Measurements from ENCODE around the gene MFSD2A.
"Not testable (repeated sequence)": the region's sequence is repeated elsewhere in the genome, so short reads cannot be mapped to it uniquely, and the experiment has no call there.

Gene MFSD2A

DNA sequence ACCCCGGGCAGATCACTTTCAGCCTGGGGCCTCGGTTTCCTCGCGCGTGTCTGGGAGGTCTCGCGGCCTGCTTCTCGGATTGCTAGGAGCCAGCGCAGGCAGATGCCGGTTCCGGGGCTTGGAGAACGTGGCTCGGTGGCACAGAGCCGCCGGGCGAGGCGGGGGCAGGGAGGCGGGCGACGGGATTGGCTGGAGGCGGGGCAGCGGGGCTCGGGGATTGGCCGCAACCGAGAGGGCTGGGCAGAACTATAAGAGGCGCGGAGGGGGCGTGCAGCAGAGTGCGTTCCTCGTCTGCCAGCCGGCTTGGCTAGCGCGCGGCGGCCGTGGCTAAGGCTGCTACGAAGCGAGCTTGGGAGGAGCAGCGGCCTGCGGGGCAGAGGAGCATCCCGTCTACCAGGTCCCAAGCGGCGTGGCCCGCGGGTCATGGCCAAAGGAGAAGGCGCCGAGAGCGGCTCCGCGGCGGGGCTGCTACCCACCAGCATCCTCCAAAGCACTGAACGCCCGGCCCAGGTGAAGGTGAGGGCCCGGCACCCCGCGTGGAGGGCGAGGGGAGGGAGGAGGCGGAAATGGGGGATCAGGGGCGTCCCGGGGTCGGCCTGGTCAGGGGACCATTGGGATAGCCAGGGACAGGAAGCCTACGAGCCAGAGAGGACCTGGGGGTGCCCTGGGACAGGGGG lies at the start of gene MFSD2A:
Gene MFSD2A, plus strand, starts transcription at position 276 of the 677 bp plus-strand sequence. Its CDS starts 148 bp downstream, at position 424.
- DNase-seq = peak; percentile 89

DNA sequence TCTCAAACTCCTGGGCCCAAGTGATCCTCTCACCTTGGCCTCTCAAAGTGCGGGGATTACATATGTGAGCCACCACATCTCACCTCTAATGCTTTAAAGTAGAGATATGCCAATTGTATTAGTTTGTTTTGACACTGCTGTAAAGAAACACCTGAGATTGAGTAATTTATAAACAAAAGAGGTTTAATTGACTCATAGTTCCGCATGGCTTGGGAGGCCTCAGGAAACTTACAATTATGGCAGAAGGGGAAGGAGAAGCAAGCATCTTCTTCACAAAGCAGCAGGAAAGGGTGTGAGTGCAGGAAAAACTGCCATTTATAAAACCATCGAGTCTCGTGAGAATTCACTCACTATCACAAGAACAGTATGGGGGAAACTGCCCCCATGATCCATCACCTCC lies 49.8 kb upstream of the MFSD2A start:
- no peak for DNase-seq

DNA sequence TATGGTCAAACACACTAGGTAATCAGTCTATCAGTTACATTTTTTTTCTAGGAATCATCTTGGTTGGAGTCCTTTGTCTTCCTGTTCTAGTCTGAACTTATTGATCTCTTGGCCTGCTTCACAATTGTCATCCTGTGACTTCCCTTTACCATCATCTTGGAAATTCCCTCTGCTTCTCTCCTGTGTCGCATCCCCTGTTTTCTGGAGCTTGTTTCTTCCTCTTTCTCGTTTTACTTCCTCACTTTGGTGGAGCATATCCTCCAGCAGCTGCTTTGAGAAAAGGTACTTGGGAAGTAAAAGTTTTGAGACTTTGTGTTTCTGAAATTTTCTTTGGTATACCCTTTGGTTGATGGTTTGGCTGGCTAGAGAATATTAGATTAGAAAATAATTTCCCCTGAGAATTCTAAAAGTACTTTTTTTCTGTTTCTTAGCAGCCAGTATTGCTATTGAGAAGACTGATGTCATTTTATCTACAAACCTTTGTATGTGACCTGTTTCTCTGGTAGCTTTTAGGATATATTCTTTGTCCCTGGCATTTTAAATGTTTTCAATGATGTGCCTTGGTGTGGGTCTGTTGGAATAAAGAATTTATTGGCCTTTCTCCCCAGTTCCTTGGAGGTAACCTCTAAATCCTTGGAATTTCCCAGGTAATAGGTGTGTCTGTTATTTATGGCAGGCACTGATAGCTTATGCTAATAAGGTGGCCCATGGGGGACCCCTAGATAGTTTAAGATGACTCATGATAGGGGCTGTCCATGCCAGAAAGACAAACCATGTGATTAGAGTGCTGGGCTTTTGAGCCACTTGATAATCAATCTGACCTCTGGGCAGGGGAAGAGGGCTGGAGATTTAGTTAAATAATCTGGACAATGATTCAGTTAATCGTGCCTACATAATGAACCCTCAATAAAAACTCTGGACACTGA lies 47.2 kb upstream of the MFSD2A start:
- no peak for DNase-seq

DNA sequence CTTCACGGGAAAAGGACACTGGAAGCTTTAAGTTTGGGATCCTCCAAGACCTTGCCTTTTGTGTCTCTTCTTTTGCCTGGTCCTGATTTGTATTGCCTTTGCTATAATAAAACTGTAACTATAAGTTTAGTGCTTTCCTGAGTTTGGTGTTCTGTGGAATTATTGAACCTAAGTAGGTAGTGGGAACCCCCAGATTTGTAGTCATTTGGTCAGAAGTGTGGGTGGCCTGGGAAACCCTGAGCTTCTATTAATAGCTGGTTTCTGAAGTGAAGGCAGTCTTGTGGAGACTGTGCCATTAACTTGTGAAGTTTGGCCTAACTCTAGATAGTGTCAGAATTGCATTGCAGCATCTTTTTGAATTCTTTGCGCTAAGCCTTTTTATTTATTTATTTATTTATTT lies 46.4 kb upstream of the MFSD2A start:
- no peak for DNase-seq

DNA sequence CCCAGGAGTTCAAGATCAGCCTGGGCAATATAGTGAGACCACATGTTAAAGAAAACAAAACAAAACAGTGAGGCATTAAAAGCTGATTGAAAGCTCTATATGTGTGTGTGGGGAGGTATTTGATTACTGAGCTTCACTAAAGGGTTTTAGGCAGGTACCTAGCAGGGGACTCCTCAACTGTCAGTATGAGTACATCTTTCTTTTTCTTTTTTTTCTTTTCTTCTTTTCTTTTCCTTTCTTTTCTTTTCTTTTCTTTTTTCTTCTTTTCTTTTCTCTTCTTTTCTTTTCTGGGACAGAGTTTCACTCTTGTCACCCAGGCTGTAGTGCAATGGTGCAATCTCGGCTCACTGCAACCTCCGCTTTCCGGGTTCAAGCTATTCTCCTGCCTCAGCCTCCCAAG lies 44.7 kb upstream of the MFSD2A start:
- no peak for DNase-seq

DNA sequence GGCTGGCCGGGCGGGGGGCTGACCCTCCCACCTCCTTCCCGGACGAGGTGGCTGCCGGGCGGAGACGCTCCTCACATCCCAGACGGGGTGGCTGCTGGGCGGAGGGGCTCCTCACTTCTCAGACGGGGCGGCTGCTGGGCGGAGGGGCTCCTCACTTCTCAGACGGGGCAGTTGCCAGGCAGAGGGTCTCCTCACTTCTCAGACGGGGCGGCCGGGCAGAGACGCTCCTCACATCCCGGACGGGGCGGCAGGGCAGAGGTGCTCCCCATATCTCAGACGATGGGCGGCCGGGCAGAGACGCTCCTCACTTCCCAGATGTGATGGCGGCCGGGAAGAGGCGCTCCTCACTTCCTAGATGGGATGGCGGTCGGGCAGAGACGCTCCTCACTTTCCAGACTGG lies 41.8 kb upstream of the MFSD2A start:
- not testable (repeated sequence) for DNase-seq

DNA sequence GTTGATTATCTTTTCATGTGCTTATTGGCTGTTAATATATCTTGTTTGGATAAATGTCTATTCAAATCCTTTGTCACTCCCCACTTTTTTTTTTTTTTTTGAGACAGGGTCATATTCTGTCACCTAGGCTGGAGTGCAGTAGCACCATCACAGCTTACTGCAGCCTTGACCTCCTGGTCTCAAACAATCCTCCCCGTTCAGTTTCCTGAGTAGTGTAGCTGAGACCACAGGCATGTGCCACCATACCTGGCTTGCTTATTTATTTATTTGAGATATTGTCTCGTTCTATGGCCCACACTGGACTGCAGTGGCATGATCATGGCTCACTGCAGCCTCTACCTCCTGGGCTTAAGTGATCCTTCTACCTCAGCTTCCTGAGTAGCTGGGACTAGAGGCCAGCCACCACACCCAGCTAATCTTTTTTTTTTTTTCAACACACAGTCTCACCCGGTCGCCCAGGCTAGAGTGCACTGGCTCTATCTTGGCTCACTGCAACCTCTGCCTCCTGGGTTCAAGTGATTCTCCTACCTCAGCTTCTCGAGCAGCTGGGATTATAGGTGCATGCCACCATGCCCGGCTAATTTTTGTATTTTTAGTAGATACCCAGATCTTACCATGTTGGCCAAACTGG lies 39.3 kb upstream of the MFSD2A start:
- no peak for DNase-seq

DNA sequence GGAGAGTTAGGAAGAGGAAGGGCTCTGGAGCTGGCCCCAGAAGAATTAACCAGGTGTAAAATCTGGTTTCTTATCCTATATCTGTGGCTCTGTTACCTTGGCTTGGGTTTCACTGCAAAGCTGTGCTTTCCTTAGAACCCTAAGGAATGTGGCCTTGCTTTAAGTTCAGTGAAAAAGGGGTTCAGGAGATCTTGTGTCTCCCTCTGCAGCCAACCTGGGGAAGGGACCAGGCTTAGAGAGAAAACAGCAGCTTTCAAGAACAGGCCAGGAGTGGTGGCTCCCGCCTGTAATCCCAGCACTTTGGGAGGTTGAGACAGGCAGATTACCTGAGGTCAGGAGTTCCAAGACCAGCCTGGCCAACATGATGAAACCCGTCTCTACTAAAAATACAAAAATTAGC lies 37.1 kb upstream of the MFSD2A start:
- no peak for DNase-seq

DNA sequence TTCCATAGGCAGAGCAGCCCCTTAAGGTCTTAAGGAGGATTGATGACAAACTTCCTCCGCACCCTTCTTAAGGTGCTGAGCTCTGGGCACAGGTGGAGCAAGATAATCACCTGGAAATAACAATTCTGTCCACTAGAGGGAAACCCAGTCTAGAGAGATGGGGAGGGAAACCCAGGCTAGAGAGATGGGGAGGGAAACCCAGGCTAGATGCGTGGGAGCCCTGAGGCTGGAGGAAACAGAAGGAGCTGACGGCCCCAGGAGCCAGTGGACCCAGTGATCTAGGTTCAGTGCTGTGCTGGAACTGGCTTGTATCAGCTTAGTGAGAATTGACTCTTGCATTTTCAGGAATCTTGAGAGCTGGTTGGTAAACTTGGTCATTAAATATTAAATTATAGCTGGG lies 35.4 kb upstream of the MFSD2A start:
- DNase-seq = peak; percentile 42

DNA sequence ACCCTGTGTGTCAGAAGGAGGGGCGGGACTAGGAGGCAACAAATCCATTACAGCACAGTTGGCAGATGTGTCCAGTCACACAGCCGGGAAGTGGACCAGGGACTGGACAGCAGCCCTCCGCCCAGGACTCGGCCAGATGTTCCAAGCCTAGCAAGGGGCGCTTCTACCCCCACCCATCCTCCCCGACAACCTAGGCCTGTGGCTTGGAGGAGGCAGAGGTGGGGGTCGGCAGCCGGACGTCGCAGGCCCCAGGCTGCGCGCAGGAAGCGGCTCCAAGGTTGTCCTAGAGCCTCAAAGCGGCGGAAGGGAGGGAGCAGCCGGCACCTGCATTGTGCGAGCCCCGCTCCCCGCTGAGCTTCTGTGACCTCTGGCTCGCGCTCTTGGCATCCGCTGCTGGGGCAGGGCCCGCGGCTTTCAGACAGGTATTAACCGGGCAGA lies 32.7 kb upstream of the MFSD2A start:
- DNase-seq = no peak

DNA sequence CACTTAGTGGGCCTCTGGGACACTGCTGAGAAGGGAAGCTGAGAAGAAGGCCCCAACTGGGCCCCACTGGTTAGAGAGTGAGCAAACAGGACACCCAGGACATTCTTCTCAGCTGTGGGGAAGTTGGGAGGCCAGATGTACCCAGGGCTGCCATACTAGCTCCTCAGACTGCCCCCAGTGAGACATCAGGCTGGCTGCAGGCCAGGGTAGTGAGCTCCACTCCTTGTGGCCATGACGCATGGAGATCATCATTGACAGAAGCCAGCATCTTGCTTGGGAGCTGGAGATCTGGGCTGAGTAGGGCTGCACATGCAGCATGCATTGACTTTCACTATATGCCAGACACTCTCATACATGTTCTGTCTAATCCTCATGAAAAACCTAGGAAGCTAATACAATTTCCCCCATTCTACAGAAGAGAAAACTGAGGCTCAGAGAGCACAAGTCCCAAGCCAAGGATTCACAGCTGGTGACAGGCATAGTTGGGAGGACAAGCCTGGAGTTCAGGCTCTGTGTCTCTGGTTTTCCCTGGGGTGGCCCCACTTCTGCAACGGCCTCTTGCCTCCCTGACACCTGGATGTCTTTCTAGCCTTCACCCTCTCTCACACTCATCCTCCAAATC lies 29.1 kb upstream of the MFSD2A start:
- peak; percentile 27 for DNase-seq

DNA sequence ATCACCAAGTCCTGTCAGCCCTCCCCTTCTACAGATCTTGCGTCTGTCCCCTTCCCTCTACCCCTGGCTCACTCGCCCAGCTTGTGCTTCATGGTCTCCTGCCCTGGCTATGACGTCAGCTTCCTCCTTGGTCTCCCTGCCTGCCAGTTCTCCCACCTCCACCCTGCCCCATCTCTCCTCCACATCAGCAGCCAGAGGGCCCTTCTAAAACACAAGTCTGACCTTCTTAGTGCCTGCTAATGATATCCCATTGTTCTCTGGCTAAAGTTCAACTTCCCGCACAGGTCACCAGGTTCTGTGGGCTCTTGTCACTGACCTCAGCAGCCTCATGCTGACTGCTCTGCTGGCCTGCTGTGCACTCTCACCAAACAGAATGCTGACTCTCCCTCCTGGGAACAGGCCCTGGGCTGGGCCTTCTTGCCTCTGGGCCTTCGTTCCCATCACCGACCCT lies 28.6 kb upstream of the MFSD2A start:
- DNase-seq = peak; percentile 27

DNA sequence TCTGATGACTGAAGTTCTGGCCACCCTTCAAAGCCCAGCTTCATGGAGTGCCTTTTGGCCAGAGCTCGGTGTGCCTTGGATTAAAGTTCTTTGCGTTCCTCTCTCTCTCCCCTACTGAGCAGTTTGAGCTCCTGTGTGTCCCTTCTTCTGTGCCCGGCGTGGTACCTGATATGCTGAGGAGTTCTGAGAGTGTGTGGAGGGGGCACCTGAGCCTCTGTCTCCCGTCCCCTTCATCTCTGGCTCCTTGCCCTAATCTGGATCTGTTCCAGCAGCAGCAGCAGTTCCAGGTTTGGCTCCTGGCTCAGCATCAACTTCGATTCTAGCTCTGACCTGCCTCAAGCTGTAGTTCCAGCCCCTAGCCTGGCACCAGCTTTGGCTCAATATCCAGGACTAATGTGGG lies 28.1 kb upstream of the MFSD2A start:
- no peak for DNase-seq

DNA sequence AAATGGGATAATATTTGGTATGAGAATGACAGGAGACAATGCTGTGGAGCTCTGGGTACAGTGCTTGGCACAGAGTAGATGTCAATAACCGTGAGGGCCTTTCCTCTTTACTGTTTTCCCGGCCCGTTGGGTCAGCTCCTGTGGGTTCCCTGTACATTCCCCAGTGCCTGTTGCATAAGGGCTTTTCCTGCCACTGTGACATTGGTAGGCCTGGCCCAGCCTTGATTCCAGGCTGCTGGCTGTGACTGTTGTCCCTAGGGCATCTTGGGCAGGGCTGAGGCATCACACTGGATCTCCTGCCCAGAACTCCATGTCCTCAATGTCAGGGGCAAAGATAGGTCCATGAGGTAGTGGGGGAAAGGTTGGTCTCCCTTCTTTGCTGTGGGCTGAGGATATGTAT lies 27.4 kb upstream of the MFSD2A start:
- DNase-seq = no peak

DNA sequence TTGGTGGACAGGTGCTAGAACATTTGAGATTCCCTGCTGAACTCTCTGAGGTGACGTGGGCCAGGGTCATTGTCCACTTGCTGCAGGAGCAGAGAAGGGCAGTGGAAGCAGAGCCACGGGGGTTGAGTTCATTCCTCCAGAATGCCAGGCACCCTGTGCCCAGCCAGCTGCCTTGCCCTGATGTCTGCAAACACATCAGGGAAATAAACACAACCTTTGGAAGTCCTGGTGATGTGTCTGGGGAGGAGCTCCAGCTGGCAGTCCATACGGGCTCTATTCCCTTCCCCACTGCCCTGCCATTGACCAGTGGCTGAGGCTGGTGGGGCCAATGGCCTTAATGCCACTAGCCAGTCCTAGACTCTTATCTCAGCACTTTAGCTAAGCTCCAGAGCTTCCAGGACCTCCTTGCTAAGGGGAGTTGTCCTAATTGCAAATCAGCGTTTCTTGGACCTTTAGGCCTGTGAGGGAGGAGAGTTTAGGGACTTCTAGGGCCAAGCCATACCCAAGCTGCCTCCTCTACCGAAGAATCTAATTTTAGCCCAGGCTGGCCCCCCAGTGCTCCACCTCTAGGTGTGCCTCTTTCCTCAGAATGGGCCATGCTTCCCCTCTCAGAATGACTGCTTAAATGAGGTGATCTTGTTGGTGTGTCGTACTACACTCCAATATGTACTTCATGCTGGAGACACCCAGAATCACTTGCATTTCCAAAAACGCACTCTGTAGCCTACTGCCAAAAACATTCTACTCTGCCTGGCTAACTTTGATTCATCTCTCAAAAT lies 25.9 kb upstream of the MFSD2A start:
- DNase-seq = no peak

DNA sequence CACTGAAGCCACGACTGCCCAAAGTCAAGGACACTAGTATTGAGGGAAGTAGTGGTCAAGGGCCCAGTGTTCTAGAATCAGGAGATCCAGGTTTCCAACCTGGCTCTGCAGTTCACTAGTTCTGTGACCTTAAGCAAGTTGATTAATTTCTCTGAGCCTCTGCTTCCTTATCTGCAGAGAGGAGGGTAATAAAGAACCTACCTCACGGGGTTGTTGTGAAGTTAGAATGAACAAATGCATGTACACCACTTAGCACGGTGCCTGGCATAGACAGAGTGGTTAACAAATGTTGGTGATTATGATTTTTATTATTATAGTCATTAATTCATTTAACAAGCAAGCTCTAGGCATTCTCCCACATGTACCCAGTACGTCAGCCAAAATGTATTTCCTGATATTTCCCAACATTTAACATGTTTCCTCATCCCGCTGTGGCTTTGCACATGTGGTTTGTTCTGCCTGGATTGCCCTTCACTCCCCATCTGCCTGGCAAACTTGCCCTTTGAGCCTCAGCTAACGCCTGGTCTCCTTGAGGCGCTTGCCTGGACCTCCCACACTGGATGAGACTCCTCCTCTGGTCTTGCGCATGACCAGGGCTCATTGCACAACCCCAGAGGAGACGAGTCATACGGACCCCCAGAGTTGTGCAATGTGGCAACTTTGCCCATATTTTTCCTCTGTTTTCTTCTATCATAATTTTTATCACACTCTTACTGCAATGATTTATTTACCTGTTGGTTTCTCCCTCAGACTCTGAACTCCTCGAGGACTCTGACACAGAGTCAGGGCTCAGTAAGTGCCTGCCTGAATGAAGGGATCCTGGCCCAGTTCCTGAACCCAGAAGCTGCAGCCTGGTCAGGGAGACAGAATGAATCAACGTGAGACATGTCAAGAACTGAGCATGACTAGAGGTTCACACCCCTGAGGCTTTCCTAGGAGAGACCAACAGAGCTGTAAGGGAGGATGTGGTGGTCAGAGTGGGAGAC lies 20.7 kb upstream of the MFSD2A start:
- peak; percentile 93 for DNase-seq

DNA sequence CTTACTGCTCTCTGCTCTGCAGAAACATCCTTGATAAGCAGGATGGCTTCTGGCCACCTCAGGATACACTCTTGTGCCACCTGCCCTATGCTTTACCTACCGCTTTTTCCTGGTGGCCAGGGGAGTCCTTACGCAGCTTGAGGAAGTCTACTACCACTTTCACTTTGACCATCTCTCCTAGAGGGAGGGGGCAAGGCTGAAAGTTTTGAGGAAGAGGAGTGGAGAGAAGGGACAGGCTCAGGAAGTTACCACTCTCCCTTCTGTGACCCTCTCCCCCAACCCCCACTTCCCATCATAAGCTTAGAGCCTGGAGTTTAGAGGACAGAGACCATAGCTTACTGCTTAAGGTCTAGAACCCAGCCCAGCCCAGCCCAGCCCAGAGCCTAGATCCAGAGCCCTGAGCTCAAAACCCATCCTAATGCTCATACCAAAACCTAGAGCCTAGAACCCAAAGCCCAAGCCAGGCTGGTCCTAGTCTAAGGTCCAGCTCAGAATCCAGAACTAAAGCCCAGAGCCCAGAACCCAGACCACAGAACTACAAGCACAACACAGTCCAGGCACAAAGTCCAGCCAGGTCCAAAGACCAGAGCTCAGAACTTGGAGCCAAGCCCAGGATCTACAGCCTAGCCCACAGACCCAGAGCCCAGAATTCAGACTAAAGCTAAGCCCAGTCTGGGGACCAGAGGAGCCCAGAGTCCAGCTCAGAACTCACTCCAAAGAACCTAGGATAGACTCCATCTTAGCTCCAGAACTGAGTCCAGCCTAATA lies 18.0 kb upstream of the MFSD2A start:
- no peak for DNase-seq

DNA sequence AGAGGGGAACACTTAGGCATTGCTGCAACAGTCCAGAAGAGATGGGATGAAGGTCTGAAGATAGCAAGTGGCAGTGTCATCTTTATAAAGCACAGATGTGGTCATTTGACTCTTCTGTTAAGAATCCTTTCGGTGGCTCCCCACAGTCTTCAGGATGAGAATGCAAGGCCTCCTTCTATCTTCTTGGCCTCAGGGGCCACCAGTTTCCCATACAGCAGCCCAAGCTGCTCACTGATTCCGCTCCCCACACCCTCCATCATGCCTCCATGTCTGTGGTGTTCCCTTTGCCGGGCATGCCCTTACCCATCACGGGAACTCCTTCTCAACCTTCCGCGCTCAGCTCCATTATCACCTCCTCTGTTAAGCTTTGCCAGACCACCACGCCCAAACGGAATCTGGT lies 16.1 kb upstream of the MFSD2A start:
- DNase-seq = no peak

DNA sequence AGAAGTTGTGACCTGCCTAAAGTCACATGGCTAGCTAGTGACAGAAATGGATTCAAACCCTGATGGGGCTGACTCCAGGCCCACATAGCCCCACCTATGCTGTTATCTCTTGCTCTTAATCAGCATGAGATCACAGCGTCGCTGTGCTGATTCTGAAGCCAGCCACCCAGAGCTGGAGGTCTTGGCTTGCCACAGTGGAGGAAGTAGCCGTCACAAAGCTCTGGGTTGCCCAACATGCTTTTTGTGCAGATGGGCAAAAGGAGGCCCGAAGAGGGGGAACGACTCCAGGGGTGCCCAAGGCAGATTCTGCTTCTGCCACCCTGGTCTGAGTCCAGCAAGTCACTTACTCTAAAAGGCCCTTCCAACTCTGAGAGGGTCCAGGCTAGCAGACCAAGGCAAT lies 14.7 kb upstream of the MFSD2A start:
- no peak for DNase-seq

All from fibroblast of skin of right quadriceps (primary cell).